HepG2 (cell line): ENCODE measurements around the gene STRN4.

Experiments
- ARHGAP35 ChIP-seq: sonication (generic); formaldehyde crosslinking; IDR thresholded peaks from 2 replicates; pipeline ENCODE4 v1.9.0; 2022; ENCODE audit warnings: mild to moderate bottlenecking, inconsistent platforms, moderate library complexity, missing genetic modification reagents, borderline replicate concordance
- CTCF ChIP-seq: sonication (generic); formaldehyde crosslinking; IDR thresholded peaks from 2 replicates; pipeline ENCODE4 v1.5.0; 2020; ENCODE audit warnings: mild to moderate bottlenecking, missing genetic modification reagents, moderate library complexity
- MXI1 ChIP-seq: IDR thresholded peaks from 3 replicates; pipeline ENCODE4 v1.6.1; 2012; ENCODE audit warnings: low read depth, low read length, inconsistent platforms, borderline replicate concordance
- POLR2AphosphoS5 ChIP-seq: IDR thresholded peaks from 2 replicates; pipeline ENCODE4 v1.6.1; 2012; ENCODE audit warnings: low read depth, low read length
- TF ChIP-seq, protein P1 (sequence below), 2 experiments: IDR thresholded peaks; 2 replicates each; pipeline ENCODE4 v1.6.1; 2011 to 2012; ENCODE audit warnings: low read length in 2 of 2, borderline replicate concordance in 1 of 2, low read depth in 1 of 2, mild to moderate bottlenecking in 1 of 2, moderate library complexity in 1 of 2
- TF ChIP-seq, protein P2 (sequence below): sonication (generic); formaldehyde crosslinking; IDR thresholded peaks from 2 replicates; pipeline ENCODE4 v1.4.0; 2020; ENCODE audit warnings: mild to moderate bottlenecking, missing genetic modification reagents, borderline replicate concordance
- TF ChIP-seq, protein P3 (sequence below): sonication (generic); formaldehyde crosslinking; IDR thresholded peaks from 2 replicates; pipeline ENCODE4 v1.4.0; 2020; ENCODE audit warnings: low read depth, mild to moderate bottlenecking, missing genetic modification reagents

- TF ChIP-seq CTCF (CRISPR knock-in tag) (peak; percentile 35), ARHGAP35 (peak; percentile 80; the same call in 1 of the 2 replicates), MXI1 (peak; percentile 97; the same call in 2 of the 3 replicates), POLR2AphosphoS5 (peak; percentile 100)
- TF ChIP-seq, protein P1, sequence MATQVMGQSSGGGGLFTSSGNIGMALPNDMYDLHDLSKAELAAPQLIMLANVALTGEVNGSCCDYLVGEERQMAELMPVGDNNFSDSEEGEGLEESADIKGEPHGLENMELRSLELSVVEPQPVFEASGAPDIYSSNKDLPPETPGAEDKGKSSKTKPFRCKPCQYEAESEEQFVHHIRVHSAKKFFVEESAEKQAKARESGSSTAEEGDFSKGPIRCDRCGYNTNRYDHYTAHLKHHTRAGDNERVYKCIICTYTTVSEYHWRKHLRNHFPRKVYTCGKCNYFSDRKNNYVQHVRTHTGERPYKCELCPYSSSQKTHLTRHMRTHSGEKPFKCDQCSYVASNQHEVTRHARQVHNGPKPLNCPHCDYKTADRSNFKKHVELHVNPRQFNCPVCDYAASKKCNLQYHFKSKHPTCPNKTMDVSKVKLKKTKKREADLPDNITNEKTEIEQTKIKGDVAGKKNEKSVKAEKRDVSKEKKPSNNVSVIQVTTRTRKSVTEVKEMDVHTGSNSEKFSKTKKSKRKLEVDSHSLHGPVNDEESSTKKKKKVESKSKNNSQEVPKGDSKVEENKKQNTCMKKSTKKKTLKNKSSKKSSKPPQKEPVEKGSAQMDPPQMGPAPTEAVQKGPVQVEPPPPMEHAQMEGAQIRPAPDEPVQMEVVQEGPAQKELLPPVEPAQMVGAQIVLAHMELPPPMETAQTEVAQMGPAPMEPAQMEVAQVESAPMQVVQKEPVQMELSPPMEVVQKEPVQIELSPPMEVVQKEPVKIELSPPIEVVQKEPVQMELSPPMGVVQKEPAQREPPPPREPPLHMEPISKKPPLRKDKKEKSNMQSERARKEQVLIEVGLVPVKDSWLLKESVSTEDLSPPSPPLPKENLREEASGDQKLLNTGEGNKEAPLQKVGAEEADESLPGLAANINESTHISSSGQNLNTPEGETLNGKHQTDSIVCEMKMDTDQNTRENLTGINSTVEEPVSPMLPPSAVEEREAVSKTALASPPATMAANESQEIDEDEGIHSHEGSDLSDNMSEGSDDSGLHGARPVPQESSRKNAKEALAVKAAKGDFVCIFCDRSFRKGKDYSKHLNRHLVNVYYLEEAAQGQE (IDR thresholded peaks at IDR 0.05; ENCODE audit: borderline replicate concordance in 1 of 2, low read depth in 1 of 2, low read length in 2 of 2): peak in 1 of 2 experiments; percentile 83; a peak in 2 of 4 replicates
- TF ChIP-seq, protein P2, sequence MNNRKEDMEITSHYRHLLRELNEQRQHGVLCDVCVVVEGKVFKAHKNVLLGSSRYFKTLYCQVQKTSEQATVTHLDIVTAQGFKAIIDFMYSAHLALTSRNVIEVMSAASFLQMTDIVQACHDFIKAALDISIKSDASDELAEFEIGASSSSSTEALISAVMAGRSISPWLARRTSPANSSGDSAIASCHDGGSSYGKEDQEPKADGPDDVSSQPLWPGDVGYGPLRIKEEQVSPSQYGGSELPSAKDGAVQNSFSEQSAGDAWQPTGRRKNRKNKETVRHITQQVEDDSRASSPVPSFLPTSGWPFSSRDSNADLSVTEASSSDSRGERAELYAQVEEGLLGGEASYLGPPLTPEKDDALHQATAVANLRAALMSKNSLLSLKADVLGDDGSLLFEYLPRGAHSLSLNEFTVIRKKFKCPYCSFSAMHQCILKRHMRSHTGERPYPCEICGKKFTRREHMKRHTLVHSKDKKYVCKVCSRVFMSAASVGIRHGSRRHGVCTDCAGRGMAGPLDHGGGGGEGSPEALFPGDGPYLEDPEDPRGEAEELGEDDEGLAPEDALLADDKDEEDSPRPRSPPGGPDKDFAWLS: no peak
- TF ChIP-seq, protein P3, sequence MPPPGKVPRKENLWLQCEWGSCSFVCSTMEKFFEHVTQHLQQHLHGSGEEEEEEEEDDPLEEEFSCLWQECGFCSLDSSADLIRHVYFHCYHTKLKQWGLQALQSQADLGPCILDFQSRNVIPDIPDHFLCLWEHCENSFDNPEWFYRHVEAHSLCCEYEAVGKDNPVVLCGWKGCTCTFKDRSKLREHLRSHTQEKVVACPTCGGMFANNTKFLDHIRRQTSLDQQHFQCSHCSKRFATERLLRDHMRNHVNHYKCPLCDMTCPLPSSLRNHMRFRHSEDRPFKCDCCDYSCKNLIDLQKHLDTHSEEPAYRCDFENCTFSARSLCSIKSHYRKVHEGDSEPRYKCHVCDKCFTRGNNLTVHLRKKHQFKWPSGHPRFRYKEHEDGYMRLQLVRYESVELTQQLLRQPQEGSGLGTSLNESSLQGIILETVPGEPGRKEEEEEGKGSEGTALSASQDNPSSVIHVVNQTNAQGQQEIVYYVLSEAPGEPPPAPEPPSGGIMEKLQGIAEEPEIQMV (CRISPR knock-in tag): 0 out of 2 replicates have a peak, but pooled peaks have one; percentile 27
Measured at GRCh38 chr19:46788262-46788967, 42.2 kb upstream of the STRN4 start, which contains the start of gene SLC1A5.
